Activated CD4-positive, CD25-positive, alpha-beta regulatory T cell (primary cell): ENCODE measurements around the gene RRP7A.
"Not testable (repeated sequence)": the region's sequence is repeated elsewhere in the genome, so short reads cannot be mapped to it uniquely, and the experiment has no call there.

Experiments
- DNase-seq, 4 experiments: peaks; one replicate each; lab custom pipeline; 2025; lab: John Stamatoyannopoulos, UW

RRP7A gene, protein sequence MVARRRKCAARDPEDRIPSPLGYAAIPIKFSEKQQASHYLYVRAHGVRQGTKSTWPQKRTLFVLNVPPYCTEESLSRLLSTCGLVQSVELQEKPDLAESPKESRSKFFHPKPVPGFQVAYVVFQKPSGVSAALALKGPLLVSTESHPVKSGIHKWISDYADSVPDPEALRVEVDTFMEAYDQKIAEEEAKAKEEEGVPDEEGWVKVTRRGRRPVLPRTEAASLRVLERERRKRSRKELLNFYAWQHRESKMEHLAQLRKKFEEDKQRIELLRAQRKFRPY

DNA sequence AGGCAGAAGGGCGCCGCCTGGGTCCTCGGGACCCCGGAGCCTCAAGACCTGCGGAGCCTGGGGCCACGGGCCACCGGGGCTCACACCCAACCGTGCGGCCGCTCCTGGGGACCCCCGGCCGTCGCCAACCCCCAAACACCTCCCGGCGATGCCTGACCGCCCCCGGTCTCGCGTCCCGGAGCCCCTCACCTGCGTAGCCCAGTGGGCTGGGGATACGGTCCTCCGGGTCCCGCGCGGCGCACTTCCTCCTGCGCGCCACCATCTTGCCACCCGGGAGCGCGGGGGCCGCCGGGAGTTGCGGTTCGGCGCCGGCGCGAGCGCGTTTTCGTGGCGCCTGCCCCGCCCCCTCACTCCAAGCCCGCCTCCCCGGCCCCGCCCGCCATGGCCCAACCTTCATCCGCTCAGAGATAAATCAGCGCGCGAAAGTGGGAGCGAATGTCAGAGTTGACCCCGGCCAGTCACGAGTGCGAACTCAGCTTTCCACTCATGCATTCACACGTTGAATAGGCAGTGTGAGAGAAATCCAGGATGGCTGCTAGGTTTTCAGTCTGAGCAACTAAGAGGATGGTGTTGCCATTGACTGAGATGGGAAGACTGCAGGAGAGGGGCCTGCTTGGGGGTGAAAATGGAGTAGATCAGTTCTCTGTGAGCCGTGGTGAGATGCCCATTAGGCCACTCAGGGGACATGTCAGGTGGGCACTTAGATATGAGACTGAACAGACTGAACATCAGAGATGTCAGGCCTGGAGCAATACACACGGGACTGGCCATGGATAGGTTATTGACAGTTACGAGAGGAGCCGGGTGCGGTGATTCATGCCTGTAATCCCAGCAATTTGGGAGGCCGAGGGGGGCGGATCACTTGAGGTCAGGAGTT lies at the start of gene RRP7A:
Gene RRP7A (minus strand): TSS at position 272 of the 877 bp plus-strand sequence. CDS start 10 bp downstream, at position 262.
- peak; percentile 73 to 89 (median 82) for DNase-seq

DNA sequence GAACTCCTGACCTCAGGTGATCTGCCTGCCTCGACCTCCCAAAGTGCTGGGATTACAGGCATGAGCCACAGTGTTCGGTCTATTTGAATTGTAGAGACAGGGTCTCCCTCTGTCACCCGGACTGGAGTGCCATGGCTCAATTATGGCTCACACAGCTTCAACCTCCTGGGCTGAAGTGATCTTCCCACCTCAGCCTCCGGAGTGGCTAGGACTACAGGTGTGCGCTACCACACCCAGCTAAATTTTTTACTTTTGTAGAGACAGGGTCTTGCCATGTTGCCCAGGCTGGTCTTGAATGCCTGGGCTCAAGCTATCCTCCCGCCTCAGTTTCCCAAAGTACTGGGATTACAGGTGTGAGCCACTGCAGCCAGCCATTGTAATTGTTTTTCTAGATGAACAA lies 48.4 kb upstream of the RRP7A start:
- not testable (repeated sequence) for DNase-seq

DNA sequence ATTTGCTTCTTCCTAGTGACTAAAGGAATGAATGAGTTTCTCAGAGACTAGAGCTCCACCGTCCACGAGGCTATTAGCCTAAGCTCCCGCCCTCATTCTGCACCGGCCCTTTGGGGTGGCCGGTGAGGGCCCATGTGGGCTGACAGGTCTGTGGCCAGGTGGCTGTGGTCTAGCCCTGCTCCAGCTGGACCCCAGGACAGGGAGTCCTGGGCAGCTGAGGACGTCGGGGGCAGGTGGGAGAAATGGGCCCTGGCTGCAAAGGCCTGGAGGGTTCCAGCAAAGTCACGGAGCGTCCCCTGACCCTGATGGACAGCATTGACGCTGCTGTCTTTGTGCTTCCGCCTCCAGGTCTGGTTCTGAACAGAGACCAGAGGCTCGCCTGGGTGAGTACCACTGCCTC lies 46.4 kb upstream of the RRP7A start:
- no peak for DNase-seq

DNA sequence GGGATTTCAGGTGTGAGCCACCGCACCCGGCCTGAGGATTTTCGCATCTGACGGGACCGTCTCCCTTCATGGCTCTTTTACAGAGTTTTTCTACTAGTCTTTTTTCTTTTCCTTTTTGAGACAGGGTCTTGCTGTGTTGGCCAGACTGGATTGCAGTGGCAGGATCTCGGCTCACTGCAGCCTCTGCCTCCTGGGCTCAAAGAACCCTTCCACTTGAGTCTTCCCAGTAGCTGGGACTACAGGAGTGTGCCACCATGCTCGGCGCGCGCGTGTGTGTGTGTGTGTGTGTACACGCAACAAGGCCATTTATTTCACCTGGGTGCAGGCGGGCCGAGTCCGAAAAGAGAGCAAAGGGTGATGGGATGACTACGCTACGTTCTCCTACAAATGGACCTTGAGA lies 45.1 kb upstream of the RRP7A start:
- no peak for DNase-seq

DNA sequence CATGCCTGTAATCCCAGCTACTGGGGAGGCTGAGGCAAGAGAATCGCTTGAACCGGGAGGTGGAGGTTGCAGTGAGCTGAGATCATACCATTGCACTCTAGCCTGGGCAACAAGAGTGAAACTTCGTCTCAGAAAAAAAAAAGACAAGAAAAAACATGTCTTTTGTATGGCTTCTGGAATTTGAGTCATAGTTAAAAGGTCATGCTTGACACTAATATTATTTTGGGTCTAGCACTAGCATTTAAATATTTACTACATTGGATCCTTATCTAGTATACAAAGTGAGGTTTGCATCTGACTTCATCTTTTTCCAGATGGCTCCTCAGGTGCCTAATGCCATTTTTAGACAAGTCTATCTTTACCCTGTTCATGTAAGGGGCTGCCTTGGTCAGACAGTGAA lies 44.3 kb upstream of the RRP7A start:
- DNase-seq = not testable (repeated sequence)

DNA sequence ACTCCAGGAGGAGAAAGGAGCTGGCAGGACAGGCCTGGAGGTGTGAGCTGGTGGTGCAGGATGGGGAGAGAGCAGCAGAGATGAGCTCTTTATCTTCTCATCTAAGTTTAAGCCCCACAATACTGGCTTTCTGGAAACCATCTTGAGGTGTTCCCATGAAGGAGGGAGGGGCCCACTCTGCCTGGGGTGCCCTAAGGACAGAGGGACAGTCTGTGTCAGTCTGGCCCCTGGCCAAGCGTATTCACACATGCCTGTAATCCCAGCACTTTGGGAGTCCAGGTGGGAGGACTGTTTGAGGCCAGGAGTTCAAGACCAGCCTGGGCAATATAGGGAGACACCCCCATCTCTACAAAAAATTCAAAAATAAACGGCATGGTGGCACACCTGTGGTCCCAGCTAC lies 43.1 kb upstream of the RRP7A start:
- DNase-seq = no peak

DNA sequence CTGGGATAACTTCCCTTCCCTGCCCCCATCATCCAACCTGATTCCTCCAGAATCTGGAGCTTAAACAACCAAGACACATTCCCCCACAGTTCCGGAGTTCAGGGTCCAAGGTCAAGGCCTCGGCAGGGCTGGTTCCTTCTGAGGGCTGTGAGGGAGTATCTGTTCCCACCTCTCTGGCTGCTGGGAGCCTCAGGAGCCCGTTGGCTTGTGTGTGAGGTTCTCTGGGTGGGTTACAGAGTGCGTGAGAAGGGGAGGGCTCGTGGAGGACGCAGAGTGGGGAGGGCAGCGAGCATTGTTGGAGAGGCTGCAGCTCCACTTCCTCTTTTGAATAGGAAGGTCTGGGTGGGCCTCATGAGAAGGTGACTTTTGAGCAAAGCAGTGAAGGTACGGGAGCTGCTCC lies 42.7 kb upstream of the RRP7A start:
- DNase-seq = no peak

DNA sequence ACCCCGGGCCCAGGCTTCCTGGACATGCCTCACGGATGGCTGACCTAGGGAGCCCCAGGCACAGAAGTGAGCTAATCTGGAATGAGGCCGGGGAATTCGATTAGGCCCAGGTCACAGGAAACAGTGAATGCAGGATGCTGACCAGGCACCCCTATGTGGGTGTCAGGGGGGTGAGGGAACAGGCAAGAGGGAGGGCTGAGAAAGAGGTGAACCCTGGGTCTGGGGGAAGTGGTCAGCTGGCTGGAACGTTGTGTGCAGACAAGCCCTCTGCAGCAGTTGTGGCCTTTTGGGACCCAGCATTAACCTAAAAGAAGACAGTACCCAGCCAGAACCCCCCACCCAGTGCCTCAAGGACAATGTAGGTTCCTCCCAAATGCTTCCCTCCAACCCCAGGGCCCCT lies 42.3 kb upstream of the RRP7A start:
- no peak for DNase-seq

DNA sequence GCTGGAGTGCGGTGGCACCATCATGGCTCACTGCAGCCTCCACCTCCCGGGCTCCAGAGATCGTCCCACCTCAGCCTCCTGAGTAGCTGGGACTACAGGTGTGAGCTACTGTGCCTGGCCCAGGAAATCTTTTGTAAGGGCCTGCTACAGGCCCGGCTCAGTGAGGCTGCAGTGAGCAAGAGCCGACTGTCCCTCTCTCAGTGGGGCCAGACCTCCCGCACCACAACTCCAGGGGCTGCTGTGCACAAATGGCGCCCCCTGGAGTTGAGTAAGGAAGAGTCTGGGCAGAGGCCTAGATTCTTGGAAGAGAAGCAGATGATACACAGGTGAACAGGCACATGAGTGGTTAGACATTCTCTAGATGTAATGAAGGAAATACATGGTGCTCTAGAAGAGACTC lies 41.2 kb upstream of the RRP7A start:
- DNase-seq = no peak

DNA sequence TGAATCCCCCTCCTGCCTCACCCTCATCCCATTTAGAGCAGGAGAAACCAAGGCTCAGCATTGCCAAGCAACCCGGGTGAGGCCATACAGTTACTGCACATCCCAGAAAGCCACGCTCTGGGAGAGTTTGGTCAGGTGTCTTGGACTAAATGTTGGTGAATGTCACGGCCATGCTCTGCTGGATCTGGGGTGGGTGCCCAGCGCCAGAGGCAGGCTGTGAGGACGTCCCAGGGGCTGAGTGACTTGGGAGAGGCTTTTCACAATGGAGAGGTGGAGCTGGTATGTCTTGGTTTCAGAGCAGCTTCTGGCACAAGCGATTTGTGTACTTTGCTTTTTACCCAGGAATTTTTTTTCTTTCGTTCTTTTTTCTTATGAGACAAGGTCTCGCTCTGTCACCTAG lies 40.8 kb upstream of the RRP7A start:
- no peak for DNase-seq

DNA sequence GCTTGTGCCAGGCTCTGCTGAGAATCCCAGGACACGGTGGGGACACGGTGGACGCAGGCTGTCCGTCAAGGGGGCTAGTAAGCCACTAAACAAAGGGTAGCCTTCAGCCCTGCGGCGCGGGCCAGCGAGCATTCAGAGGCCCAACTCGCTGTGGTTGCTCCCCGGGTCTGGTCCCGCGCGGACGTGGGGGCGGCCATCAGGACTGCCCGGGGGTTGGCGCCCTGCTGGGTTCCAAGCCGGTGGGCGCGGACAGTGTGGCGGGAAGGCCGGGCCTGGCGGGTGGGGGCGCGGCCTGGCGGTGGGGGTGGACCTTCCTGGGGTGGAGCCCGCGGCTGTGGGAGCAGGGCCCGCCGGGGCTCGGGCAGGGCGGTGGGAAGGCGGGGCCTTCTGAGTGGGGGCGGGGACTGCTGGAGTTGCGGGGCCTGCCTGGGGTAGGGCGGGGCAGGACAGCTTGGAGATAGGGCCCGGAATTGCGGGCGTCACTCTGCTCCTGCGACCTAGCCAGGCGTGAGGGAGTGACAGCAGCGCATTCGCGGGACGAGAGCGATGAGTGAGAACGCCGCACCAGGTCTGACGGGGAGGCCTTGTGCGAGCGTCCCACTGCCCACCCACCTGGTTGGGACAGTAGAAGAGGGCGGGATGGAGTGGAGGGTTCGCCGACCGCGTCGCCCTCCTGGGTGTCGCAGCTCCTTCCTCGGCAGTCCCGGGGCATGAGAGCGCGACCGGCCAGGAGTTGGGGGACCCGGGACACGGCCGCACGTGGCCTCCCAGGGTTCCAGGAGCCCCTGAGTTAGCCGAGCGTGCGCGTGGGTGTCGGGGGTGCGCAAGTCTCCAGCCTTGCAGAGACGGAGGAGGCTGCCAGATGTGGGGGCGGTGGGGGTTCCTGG lies 34.1 kb upstream of the RRP7A start, which contains the start of gene SERHL2:
Gene SERHL2 (plus strand): TSS at position 482 of the 887 bp plus-strand sequence. CDS start 65 bp downstream, at position 547.
- DNase-seq = peak; percentile 51 to 87 (median 70)

DNA sequence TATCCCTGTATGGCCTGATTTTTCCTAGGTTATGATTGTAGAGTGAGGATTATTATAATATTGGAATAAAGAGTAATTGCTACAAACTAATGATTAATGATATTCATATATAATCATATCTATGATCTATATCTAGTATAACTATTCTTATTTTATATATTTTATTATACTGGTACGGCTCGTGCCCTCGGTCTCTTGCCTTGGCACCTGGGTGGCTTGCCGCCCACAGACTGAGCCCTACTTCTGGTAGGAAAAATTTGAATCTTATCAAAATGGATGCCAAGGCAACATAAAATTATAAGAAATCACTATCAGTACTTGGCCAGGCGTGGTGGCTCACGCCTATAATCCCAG lies 32.7 kb upstream of the RRP7A start:
- not testable (repeated sequence) for DNase-seq

DNA sequence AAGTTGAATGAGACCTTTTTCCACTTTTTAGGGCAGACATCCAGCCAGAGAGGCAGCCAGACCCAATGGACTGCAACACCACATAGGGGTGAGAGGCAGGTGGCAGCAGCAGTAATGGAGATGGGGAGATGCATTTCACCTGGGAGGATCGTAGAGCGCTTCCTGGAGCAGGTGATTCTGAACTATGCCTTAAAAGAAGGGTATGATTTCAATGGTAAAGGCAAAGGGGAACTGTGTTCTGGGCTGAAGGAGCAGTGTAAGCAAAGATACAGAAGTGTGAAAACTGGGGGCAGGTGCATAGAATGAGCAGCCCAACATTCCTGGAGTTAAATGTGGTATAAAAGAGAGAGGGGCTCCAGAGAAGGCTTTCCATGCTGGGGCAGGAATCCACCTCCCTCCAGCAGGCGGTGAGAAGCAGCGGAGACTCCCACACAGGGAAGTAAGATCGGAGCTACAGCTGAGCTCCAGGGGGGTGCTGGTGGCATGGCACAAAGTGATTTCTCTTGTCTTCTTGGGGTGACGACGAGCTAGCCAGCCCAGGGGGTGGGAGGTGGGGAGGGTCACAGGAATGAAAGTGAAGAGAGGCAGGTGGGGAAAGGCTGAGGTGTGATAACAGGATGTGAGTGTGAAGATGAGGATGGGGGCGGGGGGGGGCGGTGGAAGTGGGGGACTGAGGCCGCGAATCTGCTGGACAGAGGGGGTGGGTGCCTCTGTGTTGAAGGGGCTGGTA lies 29.9 kb upstream of the RRP7A start:
- DNase-seq = no peak

DNA sequence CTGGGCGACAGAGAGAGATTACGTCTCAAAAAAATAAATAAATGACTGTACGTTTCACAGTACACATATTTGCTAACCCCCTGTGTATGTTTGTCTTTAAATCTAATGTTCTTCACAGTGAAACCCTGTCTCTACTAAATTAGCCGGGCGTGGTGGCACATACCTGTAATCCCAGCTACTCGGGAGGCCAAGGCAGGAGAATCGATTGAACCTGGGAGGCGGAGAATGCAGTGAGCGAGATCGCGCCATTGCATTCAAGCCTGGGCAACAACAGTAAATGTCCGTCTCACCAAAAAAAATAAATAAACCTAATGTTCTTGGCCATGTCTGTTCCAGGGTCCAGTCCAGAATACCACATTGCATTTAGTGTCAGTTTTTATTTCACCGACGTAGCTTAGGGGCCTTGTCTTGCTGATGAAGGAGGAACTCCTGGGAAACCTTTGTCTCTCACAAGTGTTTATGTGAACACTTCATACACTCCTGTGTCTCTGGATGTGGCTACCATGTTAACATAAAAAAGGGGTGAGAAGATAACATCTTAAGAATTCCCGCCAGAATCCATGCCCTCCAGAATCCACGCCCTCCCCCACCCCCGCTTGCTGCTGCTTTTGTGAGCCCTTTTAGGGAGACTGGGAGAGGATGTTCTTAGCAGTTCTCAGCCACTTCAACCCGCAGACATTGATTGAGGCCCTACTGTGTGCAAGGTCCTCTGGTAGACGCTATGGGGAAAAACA lies 29.2 kb upstream of the RRP7A start:
- DNase-seq = no peak

DNA sequence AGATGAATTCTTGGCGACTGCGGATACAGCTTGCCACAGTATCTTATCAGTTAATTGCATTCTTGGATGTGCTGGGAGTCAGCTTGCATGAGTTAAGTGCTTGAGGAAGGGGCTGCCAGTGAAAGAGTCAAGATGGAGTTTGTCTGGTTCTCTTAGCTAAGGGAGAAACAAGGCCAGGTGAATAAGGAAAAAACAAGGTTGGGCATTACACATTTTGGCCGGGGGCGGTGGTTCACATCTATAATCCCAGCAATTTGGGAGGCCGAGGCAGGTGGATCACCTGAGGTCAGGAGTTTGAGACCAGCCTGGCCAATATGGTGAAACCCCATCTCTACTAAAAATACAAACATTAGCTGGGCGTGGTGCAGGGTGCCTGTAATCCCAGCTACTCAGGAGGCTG lies 28.5 kb upstream of the RRP7A start:
- not testable (repeated sequence) for DNase-seq

DNA sequence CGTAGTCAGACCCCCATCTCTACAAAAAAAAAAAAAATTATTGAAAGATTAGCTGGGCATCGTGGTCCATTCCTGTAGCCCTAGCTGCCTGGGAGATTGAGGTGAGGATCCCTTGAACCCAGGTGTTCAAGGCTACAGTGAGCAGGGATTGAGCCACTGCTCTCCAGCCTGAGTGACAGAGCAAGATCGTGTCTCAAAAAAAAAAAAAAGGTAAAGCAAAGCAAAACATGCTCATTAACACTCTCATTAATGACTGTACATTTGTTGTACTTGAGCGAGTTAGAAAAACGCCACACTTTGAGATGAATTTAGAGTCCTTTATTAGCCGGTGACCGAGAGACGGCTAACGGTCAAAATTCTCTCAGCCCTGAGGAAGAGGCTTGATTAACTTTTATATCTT lies 28.0 kb upstream of the RRP7A start:
- DNase-seq = no peak

DNA sequence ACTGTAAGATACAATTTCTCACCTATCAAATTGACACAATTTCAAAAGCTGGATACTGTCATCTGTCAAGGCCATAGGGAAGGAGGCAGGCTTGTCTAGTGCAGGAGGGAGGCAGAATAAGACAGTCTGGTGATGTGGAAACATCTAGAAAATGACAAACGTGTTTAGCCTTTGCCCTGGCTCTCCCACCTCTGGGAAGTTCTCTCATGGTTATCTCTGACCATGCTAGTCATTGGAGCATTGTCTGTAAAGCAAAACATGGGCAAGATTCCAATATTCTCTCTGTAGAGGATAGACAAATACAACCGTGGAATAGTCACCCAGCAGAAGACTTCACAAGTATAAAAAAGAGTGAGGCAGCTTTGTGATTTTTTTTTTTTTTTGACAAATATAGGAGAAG lies 25.1 kb upstream of the RRP7A start:
- no peak for DNase-seq

DNA sequence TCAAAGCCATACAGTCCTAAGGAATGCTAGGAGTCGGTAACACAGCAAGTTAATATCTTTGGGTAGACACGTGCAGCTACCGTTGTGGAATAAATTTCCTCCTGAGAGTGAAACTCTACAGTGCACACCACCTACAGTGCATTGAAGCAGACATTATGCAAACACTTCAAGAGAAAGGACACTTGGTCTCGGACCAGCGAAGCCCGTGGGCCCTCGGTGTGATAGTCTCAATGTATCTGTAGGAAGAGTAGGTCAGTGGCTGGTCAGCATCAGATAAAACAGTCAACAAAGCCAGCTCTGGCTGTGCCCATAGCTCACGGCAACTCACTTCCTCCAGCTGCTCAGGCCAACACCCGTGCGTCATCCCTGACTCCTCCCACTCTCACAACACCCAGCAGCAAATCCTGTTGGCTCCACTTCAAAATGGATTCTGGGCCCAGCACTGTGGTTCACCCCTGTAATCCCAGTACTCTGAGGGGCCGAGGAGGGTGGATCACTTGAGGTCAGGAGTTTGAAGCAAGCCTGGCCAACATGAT lies 19.7 kb upstream of the RRP7A start:
- not testable (repeated sequence) for DNase-seq

DNA sequence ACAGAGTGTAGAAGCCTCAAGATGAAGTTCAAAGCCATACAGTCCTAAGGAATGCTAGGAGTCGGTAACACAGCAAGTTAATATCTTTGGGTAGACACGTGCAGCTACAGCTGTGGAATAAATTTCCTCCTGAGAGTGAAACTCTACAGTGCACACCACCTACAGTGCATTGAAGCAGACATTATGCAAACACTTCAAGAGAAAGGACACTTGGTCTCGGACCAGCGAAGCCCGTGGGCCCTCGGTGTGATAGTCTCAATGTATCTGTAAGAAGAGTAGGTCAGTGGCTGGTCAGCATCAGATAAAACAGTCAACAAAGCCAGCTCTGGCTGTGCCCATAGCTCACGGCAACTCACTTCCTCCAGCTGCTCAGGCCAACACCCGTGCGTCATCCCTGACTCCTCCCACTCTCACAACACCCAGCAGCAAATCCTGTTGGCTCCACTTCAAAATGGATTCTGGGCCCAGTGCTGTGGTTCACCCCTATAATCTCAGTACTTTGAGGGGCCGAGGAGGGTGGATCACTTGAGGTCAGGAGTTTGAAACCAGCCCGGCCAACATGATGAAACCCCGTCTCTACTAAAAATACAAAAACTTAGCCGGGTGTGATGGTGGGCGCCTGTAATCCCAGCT lies 17.7 kb upstream of the RRP7A start:
- not testable (repeated sequence) for DNase-seq

DNA sequence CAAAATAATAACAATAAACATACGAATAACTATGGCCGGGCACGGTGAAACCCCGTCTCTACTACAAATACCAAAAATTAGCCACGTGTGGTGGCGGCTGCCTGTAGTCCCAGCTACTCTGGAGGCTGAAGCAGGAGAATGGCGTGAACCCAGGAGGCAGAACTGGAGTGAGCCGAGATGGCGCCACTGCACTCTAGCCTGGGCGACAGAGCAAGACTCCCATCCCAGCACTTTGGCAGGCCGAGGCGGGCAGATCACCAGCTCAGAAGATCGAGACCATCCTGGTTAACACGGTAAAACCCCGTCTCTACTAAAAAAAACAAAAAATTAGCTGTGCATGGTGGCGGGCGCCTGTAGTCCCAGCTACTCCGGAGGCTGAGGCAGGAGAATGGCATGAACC lies 17.0 kb upstream of the RRP7A start:
- DNase-seq = not testable (repeated sequence)
